ENCODE results near the gene MIA. TPM values are rescaled to one million over a fixed set of nuclear protein-coding genes. Genes with fewer than 3 reads are reported as not detected.
"Not testable (repeated sequence)": the region's sequence is repeated elsewhere in the genome, so short reads cannot be mapped to it uniquely, and the experiment has no call there.

The MIA gene
- total and polyA plus RNA-seq, 12 donors = 0.74 to 9.2 (median 4.9) TPM; not detected in 6

DNA sequence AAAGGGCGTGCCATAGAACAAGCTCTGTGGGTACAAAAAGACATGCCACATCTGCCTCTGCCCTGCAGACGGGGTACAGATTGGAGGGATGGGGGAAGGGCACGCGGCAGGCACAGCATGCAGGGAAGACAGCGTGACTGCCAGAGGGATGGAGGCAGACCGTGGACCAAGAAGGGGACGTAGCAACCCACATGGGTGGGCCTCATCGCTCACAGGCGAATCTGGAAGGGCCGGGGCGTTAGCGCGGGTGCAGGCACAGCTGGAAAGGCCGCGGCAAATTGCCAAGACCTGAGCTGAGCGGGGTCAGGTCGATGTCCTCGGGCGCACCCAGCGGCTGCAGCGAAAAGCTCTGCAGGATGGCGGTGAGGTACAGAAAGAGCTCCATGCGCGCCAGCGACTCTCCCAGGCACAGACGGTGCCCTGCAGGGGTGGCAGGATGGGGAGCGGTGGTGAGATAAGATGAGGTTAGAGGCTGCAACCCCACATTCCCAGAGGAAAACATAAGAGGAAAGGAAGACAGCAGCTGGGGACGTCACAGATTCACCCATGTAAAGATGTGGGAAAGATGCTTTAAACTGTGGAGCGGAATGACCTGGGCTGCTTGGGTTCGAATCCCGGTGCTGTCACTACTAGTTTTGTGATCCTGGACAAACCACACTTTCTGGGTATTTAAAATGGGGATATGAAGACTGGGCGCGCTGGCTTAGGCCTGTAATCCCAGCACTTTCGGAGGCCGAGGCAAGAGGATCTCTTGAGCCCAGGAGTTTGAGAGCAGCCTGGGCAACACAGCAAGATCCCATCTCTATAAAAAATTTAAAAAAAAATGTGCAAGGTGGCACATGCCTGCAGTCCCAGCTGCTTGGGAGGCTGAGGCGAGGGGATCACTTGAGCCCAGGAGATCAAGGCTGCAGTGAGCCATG, 43.4 kb downstream of the MIA start:
- 24 to 74% (median 50%) methylated on average over 9 to 31 of the region's 36 CpGs for WGBS, 4 donors
- H3K27ac ChIP-seq = peak overlapping the region in 3 of 5 donors; percentile 11 to 67 (median 54)
- intact Hi-C loops (cut with DNase I) = loop anchor here in 1 of 2 donors (5.0 kb wide), 1 partner anchor 156 kb away; no protein-coding TSS in a partner anchor
- peaks cover 23 to 31% of the 10 kb centered on the region in 2 donors for H3K4me1 ChIP-seq (replicated peaks in 1 of 2)
- H3K27me3 ChIP-seq; H3K36me3 ChIP-seq (replicated peaks in 1 of 2); H3K9me3 ChIP-seq (replicated peaks in 1 of 3): not testable (repeated sequence)
- peak; percentile 5 to 43 (median 30) for TF ChIP-seq CTCF (IDR thresholded peaks at IDR 0.05)
- H3K4me3 ChIP-seq = peak overlapping the region in 1 of 4 donors; percentile 35
- DNase-seq = peak; percentile 83 to 92 (median 87)

GRCh38 chr19:40819479-40820234, 44.3 kb downstream of the MIA start:
- peak in 3 of 7 donors; percentile 57 to 75 (median 71) for DNase-seq
- H3K4me3 ChIP-seq; H3K9me3 ChIP-seq (replicated peaks in 1 of 3); H3K27me3 ChIP-seq; H3K36me3 ChIP-seq (replicated peaks in 1 of 2): not testable (repeated sequence)
- peak; percentile 67 to 89 (median 84) for TF ChIP-seq CTCF (IDR thresholded peaks at IDR 0.05)
- peak overlapping the region in 3 of 5 donors; percentile 11 to 54 (median 53) for H3K27ac ChIP-seq
- H3K4me1 ChIP-seq (replicated peaks in 1 of 2) = peaks cover 27 to 35% of the 10 kb centered on the region in 2 donors
- intact Hi-C loops (cut with DNase I) = loop anchor here in 1 of 2 donors (5.0 kb wide), 1 partner anchor 157 kb away; no protein-coding TSS in a partner anchor
- WGBS, 4 donors = 40 to 48% (median 44%) methylated on average over 6 of the region's 6 CpGs

- WGBS, 4 donors = 89 to 92% (median 91%) methylated on average over 17 to 22 of the region's 22 CpGs
- intact Hi-C loops (cut with DNase I) = no loop called here
These were observed 46.8 kb downstream of the MIA start for GRCh38 chr19:40822161-40822560.

GRCh38 chr19:40822704-40823553, 47.6 kb downstream of the MIA start:
- intact Hi-C loops (cut with DNase I); H3K36me3 ChIP-seq (replicated peaks in 1 of 2); H3K9me3 ChIP-seq (replicated peaks in 1 of 3); H3K27me3 ChIP-seq; H3K4me3 ChIP-seq: not testable (repeated sequence)
- peak overlapping the region; percentile 57 to 94 (median 67) for H3K27ac ChIP-seq
- H3K4me1 ChIP-seq (replicated peaks in 1 of 2) = peaks cover 27 to 35% of the 10 kb centered on the region in 2 donors
- peak; percentile 58 to 87 (median 81) for DNase-seq
- WGBS, 4 donors = 29 to 38% (median 32%) methylated on average over 9 of the region's 9 CpGs

More at GRCh38 chr19:40822161-40822560, 46.8 kb downstream of the MIA start:
- DNase-seq = peak in 2 of 7 donors; percentile 28 to 52
- H3K27ac ChIP-seq = peak overlapping the region in 4 of 5 donors; percentile 64 to 94 (median 70)
- H3K36me3 ChIP-seq (replicated peaks in 1 of 2) = no peaks in the 10 kb centered on the region
- H3K4me3 ChIP-seq = no peak overlapping the region
- H3K27me3 ChIP-seq = no peaks in the 10 kb centered on the region
- TF ChIP-seq CTCF (IDR thresholded peaks at IDR 0.05) = no peak
- no peak for TF ChIP-seq POLR2A (IDR thresholded peaks at IDR 0.05)
- no peaks in the 10 kb centered on the region for H3K9me3 ChIP-seq (replicated peaks in 1 of 3)
- peaks cover 27 to 35% of the 10 kb centered on the region in 2 donors for H3K4me1 ChIP-seq (replicated peaks in 1 of 2)

DNA sequence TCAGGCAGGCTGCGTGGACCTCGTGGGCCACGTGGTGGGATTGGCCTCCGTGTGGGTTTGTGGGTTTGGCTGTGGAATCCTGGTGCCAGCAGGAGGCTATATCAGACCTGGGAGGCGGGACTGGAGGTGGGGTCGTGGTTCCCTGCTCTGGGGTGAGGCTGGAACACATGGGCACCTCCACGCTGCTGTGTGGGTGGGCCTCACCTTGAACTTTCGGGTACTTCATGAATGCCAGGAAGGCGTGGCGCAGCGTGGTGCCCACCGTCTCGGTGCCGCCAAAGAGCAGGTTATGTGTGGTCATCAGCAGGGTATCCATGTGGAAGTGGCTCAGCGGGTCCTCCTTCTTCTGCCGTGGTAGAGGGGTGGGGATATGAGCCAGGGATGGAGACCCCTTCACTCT, 49.6 kb downstream of the MIA start:
- H3K27me3 ChIP-seq; H3K9me3 ChIP-seq (replicated peaks in 1 of 3); H3K36me3 ChIP-seq (replicated peaks in 1 of 2); H3K4me3 ChIP-seq; intact Hi-C loops (cut with DNase I); H3K27ac ChIP-seq: not testable (repeated sequence)
- H3K4me1 ChIP-seq (replicated peaks in 1 of 2) = peaks cover 21% of the 10 kb centered on the region in 2 donors
- WGBS, 4 donors = 79 to 93% (median 90%) methylated on average over 9 to 16 of the region's 16 CpGs
- peak in 2 of 7 donors; percentile 24 to 50 for DNase-seq

GRCh38 chr19:40825460-40826095, 50.3 kb downstream of the MIA start:
- H3K27ac ChIP-seq; H3K36me3 ChIP-seq (replicated peaks in 1 of 2); H3K4me3 ChIP-seq; H3K27me3 ChIP-seq; H3K9me3 ChIP-seq (replicated peaks in 1 of 3); intact Hi-C loops (cut with DNase I): not testable (repeated sequence)
- peaks cover 21% of the 10 kb centered on the region in 2 donors for H3K4me1 ChIP-seq (replicated peaks in 1 of 2)
- WGBS, 4 donors = 91 to 100% (median 98%) methylated on average over 3 to 5 of the region's 6 CpGs; no CpG with 5 or more reads in 1 of the 4 donors
- DNase-seq = peak in 2 of 7 donors; percentile 17 to 44

All from adrenal gland (tissue), 12 donors.